ENCODE measurements around the gene KRTAP9-8.
"Not testable (repeated sequence)": the region's sequence is repeated elsewhere in the genome, so short reads cannot be mapped to it uniquely, and the experiment has no call there.

Gene KRTAP9-8

GRCh38 chr17:41258406-41258805 lies 20.6 kb downstream of the KRTAP9-8 start:
- TF ChIP-seq SPI1 (IDR thresholded peaks at IDR 0.05; ENCODE audit: low read depth, low read length) = no peak
- TF ChIP-seq POLR2AphosphoS5 (IDR thresholded peaks at IDR 0.05; ENCODE audit: low read depth, low read length) = no peak
- TF ChIP-seq TAF1 (IDR thresholded peaks at IDR 0.05; ENCODE audit: low read depth, low read length) = no peak
- TF ChIP-seq POU2F2 (IDR thresholded peaks at IDR 0.05; ENCODE audit: low read depth, low read length) = no peak
- TF ChIP-seq POLR2A (IDR thresholded peaks at IDR 0.05; ENCODE audit: low read depth, low read length) = no peak
- no peak for TF ChIP-seq PAX5 (IDR thresholded peaks at IDR 0.05; ENCODE audit: insufficient read depth, low read length, severe bottlenecking)
- no peak for DNase-seq (ENCODE audit: insufficient read length, low spot score)
- FAIRE-seq = no peak

GRCh38 chr17:41263212-41263611 lies 25.4 kb downstream of the KRTAP9-8 start:
- TF ChIP-seq TAF1 (IDR thresholded peaks at IDR 0.05; ENCODE audit: low read depth, low read length) (no peak), SPI1 (IDR thresholded peaks at IDR 0.05; ENCODE audit: low read depth, low read length) (no peak), POLR2A (IDR thresholded peaks at IDR 0.05; ENCODE audit: low read depth, low read length) (no peak), PAX5 (IDR thresholded peaks at IDR 0.05; ENCODE audit: insufficient read depth, low read length, severe bottlenecking) (no peak), POU2F2 (IDR thresholded peaks at IDR 0.05; ENCODE audit: low read depth, low read length) (no peak), POLR2AphosphoS5 (IDR thresholded peaks at IDR 0.05; ENCODE audit: low read depth, low read length) (no peak)
- no peak for FAIRE-seq
- DNase-seq (ENCODE audit: insufficient read length, low spot score) = no peak

- TF ChIP-seq POLR2A (IDR thresholded peaks at IDR 0.05; ENCODE audit: low read depth, low read length) = no peak
- TF ChIP-seq POU2F2 (IDR thresholded peaks at IDR 0.05; ENCODE audit: low read depth, low read length) = no peak
- no peak for TF ChIP-seq SPI1 (IDR thresholded peaks at IDR 0.05; ENCODE audit: low read depth, low read length)
- no peak for TF ChIP-seq PAX5 (IDR thresholded peaks at IDR 0.05; ENCODE audit: insufficient read depth, low read length, severe bottlenecking)
- TF ChIP-seq TAF1 (IDR thresholded peaks at IDR 0.05; ENCODE audit: low read depth, low read length) = no peak
- TF ChIP-seq POLR2AphosphoS5 (IDR thresholded peaks at IDR 0.05; ENCODE audit: low read depth, low read length) = no peak
- no peak for DNase-seq (ENCODE audit: insufficient read length, low spot score)
- FAIRE-seq = no peak
Measured at GRCh38 chr17:41264599-41264998, 26.8 kb downstream of the KRTAP9-8 start.

DNA sequence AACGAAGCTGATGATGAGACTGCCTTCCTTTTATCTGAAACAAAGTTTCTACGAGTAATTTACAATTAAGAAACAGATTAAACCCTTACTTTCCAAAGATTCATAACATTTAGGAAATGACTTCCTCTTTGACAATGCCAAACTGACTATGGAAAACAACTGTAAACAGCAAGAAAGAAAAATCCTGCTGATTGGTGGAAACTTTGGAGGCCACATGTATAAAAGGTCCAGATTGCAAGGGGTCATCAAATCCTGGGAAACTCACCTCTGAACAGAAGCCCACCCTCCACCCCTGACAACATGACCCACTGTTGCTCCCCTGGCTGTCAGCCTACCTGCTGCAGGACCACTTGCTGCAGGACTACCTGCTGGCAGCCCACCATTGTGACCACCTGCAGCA lies 27.3 kb downstream of the KRTAP9-8 start, which contains the start of gene KRTAP9-6:
TSS of gene KRTAP9-6 (plus strand) at position 301 of the 400 bp plus-strand sequence. CDS start at position 301, 0 bp downstream.
- TF ChIP-seq PAX5 (IDR thresholded peaks at IDR 0.05; ENCODE audit: insufficient read depth, low read length, severe bottlenecking) (no peak), SPI1 (IDR thresholded peaks at IDR 0.05; ENCODE audit: low read depth, low read length) (no peak), POLR2AphosphoS5 (IDR thresholded peaks at IDR 0.05; ENCODE audit: low read depth, low read length) (no peak), POU2F2 (IDR thresholded peaks at IDR 0.05; ENCODE audit: low read depth, low read length) (no peak), POLR2A (IDR thresholded peaks at IDR 0.05; ENCODE audit: low read depth, low read length) (no peak), TAF1 (IDR thresholded peaks at IDR 0.05; ENCODE audit: low read depth, low read length) (no peak)
- DNase-seq (ENCODE audit: insufficient read length, low spot score) (no peak), FAIRE-seq (no peak)

- no peak for FAIRE-seq
- DNase-seq (ENCODE audit: insufficient read length, low spot score) = no peak
- TF ChIP-seq POLR2AphosphoS5 (IDR thresholded peaks at IDR 0.05; ENCODE audit: low read depth, low read length) (no peak), TAF1 (IDR thresholded peaks at IDR 0.05; ENCODE audit: low read depth, low read length) (no peak), SPI1 (IDR thresholded peaks at IDR 0.05; ENCODE audit: low read depth, low read length) (no peak), POLR2A (IDR thresholded peaks at IDR 0.05; ENCODE audit: low read depth, low read length) (no peak), PAX5 (IDR thresholded peaks at IDR 0.05; ENCODE audit: insufficient read depth, low read length, severe bottlenecking) (no peak), POU2F2 (IDR thresholded peaks at IDR 0.05; ENCODE audit: low read depth, low read length) (no peak)
Measured at GRCh38 chr17:41267711-41268110, 29.9 kb downstream of the KRTAP9-8 start.

DNA sequence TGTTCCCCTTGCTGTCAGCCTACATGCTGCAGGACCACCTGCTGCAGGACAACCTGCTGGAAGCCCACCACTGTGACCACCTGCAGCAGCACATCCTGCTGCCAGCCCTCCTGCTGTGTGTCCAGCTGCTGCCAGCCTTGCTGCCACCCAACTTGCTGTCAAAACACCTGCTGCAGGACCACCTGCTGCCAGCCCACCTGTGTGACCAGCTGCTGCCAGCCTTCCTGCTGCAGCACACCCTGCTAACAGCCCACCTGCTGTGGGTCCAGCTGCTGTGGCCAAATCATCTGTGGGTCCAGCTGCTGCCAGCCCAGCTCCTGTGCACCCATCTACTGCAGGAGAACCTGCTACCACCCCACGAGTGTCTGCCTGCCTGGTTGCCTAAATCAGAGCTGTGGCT lies 33.5 kb downstream of the KRTAP9-8 start:
- FAIRE-seq; DNase-seq (ENCODE audit: insufficient read length, low spot score): not testable (repeated sequence)

DNA sequence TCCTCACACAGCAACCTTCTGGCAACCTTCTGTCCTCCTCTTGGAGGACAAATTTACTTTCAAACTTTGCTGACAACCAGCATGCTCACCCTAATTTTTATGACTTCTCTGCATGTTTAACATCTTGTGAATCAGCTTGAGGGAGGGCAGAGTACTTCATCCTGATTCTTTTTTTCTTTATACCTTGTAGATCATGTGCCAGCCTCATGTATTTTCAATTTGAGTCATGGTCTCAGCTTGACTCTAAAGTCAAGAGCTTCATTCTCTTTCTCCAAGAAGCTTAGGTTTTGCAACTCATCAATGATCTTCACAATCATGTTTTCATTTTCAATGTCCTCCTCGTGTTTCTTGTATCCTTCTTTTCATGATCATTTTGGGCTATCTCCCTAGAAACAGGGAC lies 34.1 kb downstream of the KRTAP9-8 start:
- FAIRE-seq = no peak

DNA sequence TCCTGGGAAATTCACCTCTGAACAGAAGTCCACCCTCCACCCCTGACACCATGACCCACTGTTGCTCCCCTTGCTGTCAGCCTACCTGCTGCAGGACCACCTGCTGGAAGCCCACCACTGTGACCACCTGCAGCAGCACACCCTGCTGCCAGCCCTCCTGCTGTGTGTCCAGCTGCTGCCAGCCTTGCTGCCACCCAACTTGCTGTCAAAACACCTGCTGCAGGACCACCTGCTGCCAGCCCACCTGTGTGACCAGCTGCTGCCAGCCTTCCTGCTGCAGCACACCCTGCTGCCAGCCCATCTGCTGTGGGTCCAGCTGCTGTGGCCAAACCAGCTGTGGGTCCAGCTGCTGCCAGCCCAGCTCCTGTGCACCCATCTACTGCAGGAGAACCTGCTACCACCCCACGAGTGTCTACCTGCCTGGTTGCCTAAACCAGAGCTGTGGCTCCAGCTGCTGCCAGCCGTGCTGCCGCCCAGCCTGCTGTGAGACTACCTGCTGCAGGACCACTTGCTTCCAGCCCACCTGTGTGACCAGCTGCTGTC lies 37.9 kb downstream of the KRTAP9-8 start, which contains the start of gene KRTAP9-7:
TSS of gene KRTAP9-7 (plus strand) at position 51 of the 543 bp plus-strand sequence. CDS start at position 51, 0 bp downstream.
- not testable (repeated sequence) for FAIRE-seq; DNase-seq (ENCODE audit: insufficient read length, low spot score)

More for the DNA sequence above, 34.1 kb downstream of the KRTAP9-8 start:
- TF ChIP-seq PAX5 (IDR thresholded peaks at IDR 0.05; ENCODE audit: insufficient read depth, low read length, severe bottlenecking) = no peak
- no peak for TF ChIP-seq POLR2A (IDR thresholded peaks at IDR 0.05; ENCODE audit: low read depth, low read length)
- no peak for TF ChIP-seq POLR2AphosphoS5 (IDR thresholded peaks at IDR 0.05; ENCODE audit: low read depth, low read length)
- TF ChIP-seq POU2F2 (IDR thresholded peaks at IDR 0.05; ENCODE audit: low read depth, low read length) = no peak
- TF ChIP-seq TAF1 (IDR thresholded peaks at IDR 0.05; ENCODE audit: low read depth, low read length) = no peak
- TF ChIP-seq SPI1 (IDR thresholded peaks at IDR 0.05; ENCODE audit: low read depth, low read length) = no peak
- no peak for DNase-seq (ENCODE audit: insufficient read length, low spot score)

DNA sequence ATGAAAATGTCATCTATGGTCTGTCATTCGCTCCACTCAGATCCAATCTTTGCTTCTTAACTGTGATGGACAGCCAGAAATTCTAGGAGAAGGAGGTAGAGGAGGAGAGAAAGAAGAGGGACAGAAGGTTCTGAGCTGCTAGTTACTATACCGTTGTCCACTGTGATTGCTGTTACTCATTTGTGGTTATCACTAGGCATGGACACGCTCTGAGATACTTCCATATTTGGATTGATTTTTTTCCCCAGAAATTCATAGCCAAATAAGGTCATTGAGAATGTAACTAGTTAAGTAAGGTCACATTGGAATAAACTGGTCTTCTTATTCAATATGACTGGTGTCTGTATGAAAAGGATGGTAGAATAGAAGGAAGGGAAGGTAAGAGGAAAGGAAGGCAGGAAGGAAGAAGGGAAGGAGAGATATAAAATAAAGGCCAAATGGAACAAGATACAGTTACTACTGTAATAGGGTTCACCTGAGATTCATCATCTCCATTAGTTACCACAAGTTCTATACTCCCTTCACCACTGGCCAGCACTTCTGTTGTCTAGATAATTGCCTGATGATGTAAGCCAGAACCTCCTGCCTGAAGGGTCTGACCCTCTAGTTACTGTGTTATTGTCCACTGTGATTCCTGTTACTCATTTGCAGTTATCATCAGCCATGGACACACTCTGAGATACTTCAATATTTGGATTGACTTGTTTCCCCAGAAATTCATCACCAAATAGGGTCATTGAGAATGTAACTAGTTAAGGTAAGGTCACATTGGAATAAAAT lies 40.6 kb downstream of the KRTAP9-8 start:
- DNase-seq (ENCODE audit: insufficient read length, low spot score) (no peak), FAIRE-seq (no peak)
- TF ChIP-seq POLR2A (IDR thresholded peaks at IDR 0.05; ENCODE audit: low read depth, low read length) (no peak), SPI1 (IDR thresholded peaks at IDR 0.05; ENCODE audit: low read depth, low read length) (no peak), PAX5 (IDR thresholded peaks at IDR 0.05; ENCODE audit: insufficient read depth, low read length, severe bottlenecking) (no peak), POLR2AphosphoS5 (IDR thresholded peaks at IDR 0.05; ENCODE audit: low read depth, low read length) (no peak), TAF1 (IDR thresholded peaks at IDR 0.05; ENCODE audit: low read depth, low read length) (no peak), POU2F2 (IDR thresholded peaks at IDR 0.05; ENCODE audit: low read depth, low read length) (no peak)

- FAIRE-seq = no peak
- no peak for DNase-seq (ENCODE audit: insufficient read length, low spot score)
- TF ChIP-seq SPI1 (IDR thresholded peaks at IDR 0.05; ENCODE audit: low read depth, low read length) (no peak), TAF1 (IDR thresholded peaks at IDR 0.05; ENCODE audit: low read depth, low read length) (no peak), POLR2A (IDR thresholded peaks at IDR 0.05; ENCODE audit: low read depth, low read length) (no peak), PAX5 (IDR thresholded peaks at IDR 0.05; ENCODE audit: insufficient read depth, low read length, severe bottlenecking) (no peak), POLR2AphosphoS5 (IDR thresholded peaks at IDR 0.05; ENCODE audit: low read depth, low read length) (no peak), POU2F2 (IDR thresholded peaks at IDR 0.05; ENCODE audit: low read depth, low read length) (no peak)
Measured at GRCh38 chr17:41284043-41284442, 46.2 kb downstream of the KRTAP9-8 start.
